IMR-90 (cell line): Measurements from ENCODE around the gene RAB28. TPM values are rescaled to one million over a fixed set of nuclear protein-coding genes. Genes with fewer than 3 reads are reported as not detected.

Experiments used
- ATAC-seq: fragments of 200-7000 bp; cut with Tn5 transposase; 2 replicates; pipeline ENCODE4 v1.9.1; 2020; ENCODE audit warnings: low read depth, mild to moderate bottlenecking, moderate library complexity
- BruUV-seq: library from RNA; stranded (reverse); fragments of 400-500 nt; replicated peaks from 2 replicates; lab custom pipeline; 2021; lab: Mats Ljungman, UMichigan
- CTCF ChIA-PET: fragments of 300-600 bp; formaldehyde crosslinking; extraction: SDS; loops from one replicate; lab custom pipeline; 2021; ENCODE audit warnings: antibody characterized with exemption; lab: Yijun Ruan, JAX
- POLR2A ChIA-PET: fragments of 300-600 bp; sonication (Branson Sonifier 250); formaldehyde crosslinking; loops from one replicate; lab custom pipeline; 2022; ENCODE audit warnings: antibody characterized with exemption; ENCODE audit not compliant: unreplicated experiment; lab: Charles Lee
- DNase-seq: peaks from one replicate; pipeline ENCODE4 v3.0.0; 2013
- H2AFZ ChIP-seq: replicated peaks from 2 replicates; pipeline ENCODE3; 2013; ENCODE audit warnings: low read length, mild to moderate bottlenecking; ENCODE audit not compliant: poor library complexity
- H2AK5ac ChIP-seq: 2 replicates; pipeline ENCODE4 v1.6.1; 2013; ENCODE audit warnings: low read depth, low read length, inconsistent platforms
- H2AK9ac ChIP-seq: replicated peaks from 2 replicates; pipeline ENCODE3; 2013; ENCODE audit warnings: mild to moderate bottlenecking, low read depth, low read length, moderate library complexity; ENCODE audit not compliant: poor library complexity
- H2BK120ac ChIP-seq: 2 replicates; pipeline ENCODE4 v1.6.1; 2013; ENCODE audit warnings: low read depth, low read length, inconsistent platforms
- H2BK15ac ChIP-seq: 3 replicates; pipeline ENCODE4 v1.6.1; 2013; ENCODE audit warnings: low read depth, low read length, inconsistent platforms
- H2BK20ac ChIP-seq: 2 replicates; pipeline ENCODE4 v1.6.1; 2013; ENCODE audit warnings: low read depth, mild to moderate bottlenecking, inconsistent platforms, low read length, moderate library complexity
- H2BK5ac ChIP-seq: 2 replicates; pipeline ENCODE4 v1.6.1; 2013; ENCODE audit warnings: mild to moderate bottlenecking, low read depth, low read length, inconsistent platforms; ENCODE audit not compliant: poor library complexity, severe bottlenecking
- H3K14ac ChIP-seq: replicated peaks from 2 replicates; pipeline ENCODE4 v1.6.1; 2013; ENCODE audit warnings: low read depth, low read length, inconsistent platforms
- H3K18ac ChIP-seq: 2 replicates; pipeline ENCODE4 v1.6.1; 2013; ENCODE audit warnings: low read depth, low read length, control low read depth
- H3K23ac ChIP-seq: 2 replicates; pipeline ENCODE4 v1.6.1; 2013; ENCODE audit warnings: low read depth, low read length, inconsistent platforms
- H3K27ac ChIP-seq: 2 replicates; pipeline ENCODE4 v1.5.1; 2013; ENCODE audit warnings: mild to moderate bottlenecking, control low read depth, low read length; ENCODE audit not compliant: insufficient read depth
- H3K27me3 ChIP-seq: 2 replicates; pipeline ENCODE4 v1.6.1; 2013; ENCODE audit warnings: low read length; ENCODE audit not compliant: control insufficient read depth, insufficient read depth
- H3K36me3 ChIP-seq: 2 replicates; pipeline ENCODE4 v1.6.1; 2013; ENCODE audit warnings: low read length, mixed read lengths; ENCODE audit not compliant: control insufficient read depth, insufficient read depth
- H3K4ac ChIP-seq: 2 replicates; pipeline ENCODE4 v1.6.1; 2013; ENCODE audit warnings: low read depth, low read length, inconsistent platforms
- H3K4me1 ChIP-seq: 2 replicates; pipeline ENCODE4 v1.6.1; 2013; ENCODE audit warnings: low read length, mixed read lengths; ENCODE audit not compliant: control insufficient read depth, insufficient read depth
- H3K4me2 ChIP-seq: 2 replicates; pipeline ENCODE4 v1.6.1; 2013; ENCODE audit warnings: low read depth, mild to moderate bottlenecking, control low read depth, low read length, moderate library complexity
- H3K4me3 ChIP-seq: 2 replicates; pipeline ENCODE4 v1.5.1; 2013; ENCODE audit warnings: low read depth, mild to moderate bottlenecking, control low read depth, low read length, moderate library complexity; ENCODE audit not compliant: insufficient read depth
- H3K56ac ChIP-seq: 2 replicates; pipeline ENCODE4 v1.6.1; 2013; ENCODE audit warnings: low read length, inconsistent platforms; ENCODE audit not compliant: insufficient read depth; ENCODE audit errors: extremely low read depth
- H3K79me1 ChIP-seq, 2 experiments: 2 replicates each; pipeline ENCODE4 v1.6.1; 2013; ENCODE audit warnings: low read length in 2 of 2, inconsistent platforms in 1 of 2, low read depth in 1 of 2
- H3K9ac ChIP-seq: 2 replicates; pipeline ENCODE4 v1.6.1; 2013; ENCODE audit warnings: low read depth, low read length, control low read depth
- H3K9me1 ChIP-seq: 2 replicates; pipeline ENCODE4 v1.6.1; 2013; ENCODE audit warnings: low read length, inconsistent platforms; ENCODE audit not compliant: insufficient read depth
- H3K9me3 ChIP-seq: 2 replicates; pipeline ENCODE4 v1.6.1; 2013; ENCODE audit warnings: low read length; ENCODE audit not compliant: control insufficient read depth, insufficient read depth
- H4K20me1 ChIP-seq: 2 replicates; pipeline ENCODE4 v1.6.1; 2013; ENCODE audit warnings: low read length, inconsistent platforms; ENCODE audit not compliant: insufficient read depth
- H4K5ac ChIP-seq: 2 replicates; pipeline ENCODE4 v1.6.1; 2013; ENCODE audit warnings: mild to moderate bottlenecking, low read depth, low read length, control low read depth
- H4K8ac ChIP-seq, 2 experiments: 2 replicates each; pipeline ENCODE4 v1.6.1; 2013; ENCODE audit warnings: low read depth in 2 of 2, low read length in 2 of 2, control low read depth in 1 of 2, inconsistent platforms in 1 of 2
- H4K91ac ChIP-seq: 2 replicates; pipeline ENCODE4 v1.6.1; 2013; ENCODE audit warnings: low read depth, low read length, inconsistent platforms; ENCODE audit not compliant: insufficient read depth
- CEBPB ChIP-seq: IDR thresholded peaks from 2 replicates; pipeline ENCODE4 v1.6.1; 2012; ENCODE audit warnings: low read depth, low read length, improper control_type of control experiment
- CTCF ChIP-seq: conservative IDR thresholded peaks from 2 replicates; pipeline ENCODE4 v1.5.1; 2012; ENCODE audit warnings: mild to moderate bottlenecking, low read depth, low read length, improper control_type of control experiment
- MAFK ChIP-seq: IDR thresholded peaks from 2 replicates; pipeline ENCODE4 v1.6.1; 2012; ENCODE audit warnings: low read depth, low read length, improper control_type of control experiment
- MAZ ChIP-seq: IDR thresholded peaks from 2 replicates; pipeline ENCODE4 v1.6.1; 2012; ENCODE audit warnings: low read depth, mild to moderate bottlenecking, low read length, improper control_type of control experiment, moderate library complexity, borderline replicate concordance
- MXI1 ChIP-seq: IDR thresholded peaks from 2 replicates; pipeline ENCODE4 v1.6.1; 2012; ENCODE audit warnings: low read depth, mild to moderate bottlenecking, low read length, moderate library complexity, borderline replicate concordance
- NFE2L2 ChIP-seq: fragments of 150-350 bp; IDR thresholded peaks from 2 replicates; pipeline ENCODE4 v1.6.1; 2016; ENCODE audit warnings: low read depth, mild to moderate bottlenecking, low read length
- SMC3 ChIP-seq: fragments of 150-350 bp; IDR thresholded peaks from 2 replicates; pipeline ENCODE4 v1.6.1; 2016; ENCODE audit warnings: low read depth, mild to moderate bottlenecking, antibody characterized with exemption, low read length, moderate library complexity
- WGBS, 2 experiments: methylation state at CpG; one replicate each; pipeline versions ENCODE4 v1.1.5 to v1.1.7; 2013; ENCODE audit warnings: missing lambda C conversion rate in 2 of 2; ENCODE audit not compliant: insufficient read length in 1 of 2; ENCODE audit errors: extremely low coverage in 2 of 2; 5-methylcytosine and 5-hydroxymethylcytosine counted together
- dilution Hi-C: fragments of 300-500 bp; cut with HindIII; formaldehyde crosslinking; loops from one replicate; pipeline ENCODE4 v1.14.3; 2018; ENCODE audit warnings: low sequenced_read_pairs; ENCODE audit not compliant: unreplicated experiment
- in situ Hi-C: fragments of 300-500 bp; cut with MboI; formaldehyde crosslinking; loops from 3 replicates; pipeline ENCODE4 v1.14.3; 2019; ENCODE audit warnings: low sequenced_read_pairs, inconsistent platforms, mixed read lengths
- intact Hi-C: fragments of 100-400 bp; cut with micrococcal nuclease; formaldehyde crosslinking; loops from 2 replicates; pipeline ENCODE4 v1.10.0; 2022
- polyA plus RNA-seq, 3 experiments: library from polyadenylated mRNA; depleted of rRNA; stranded (reverse); fragments of >200 nt; gene quantifications; 2 replicates each; pipeline ENCODE4 v1.2.3, GENCODE V29; 2012; ENCODE audit warnings: low replicate concordance in 1 of 3
- total RNA-seq: library from RNA; depleted of rRNA; stranded (reverse); fragments of >200 nt; gene quantifications from 2 replicates; pipeline ENCODE4 v1.2.3, GENCODE V29; 2012

RAB28 gene
- total and polyA plus RNA-seq, 2 of the 4 experiments (the other 2 are of a cell fraction): 7.5 to 10.8 TPM

GRCh38 chr4:13476915-13477314 is 7.2 kb downstream of the RAB28 start:
- Histone ChIP-seq H3K27me3 (no peaks in the 10 kb centered on the region), H3K79me1 (0 out of 4 replicates have a peak, but pooled peaks cover 0 to 4% of the 10 kb centered on the region in 2 experiments), H3K23ac (no peak overlapping the region), H3K36me3 (no peaks in the 10 kb centered on the region), H2AK5ac (no peak overlapping the region), H3K14ac (no peak overlapping the region), H2AFZ (no peak overlapping the region), H3K27ac (no peak overlapping the region), H4K8ac (no peak overlapping the region), H2BK15ac (no peak overlapping the region), H2AK9ac (no peak overlapping the region), H4K5ac (no peak overlapping the region), H3K4me3 (no peak overlapping the region), H3K9me1 (no peaks in the 10 kb centered on the region), H3K4ac (no peak overlapping the region), H2BK20ac (0 out of 2 replicates have a peak overlapping the region, but pooled peaks have one; percentile 1), H4K20me1 (no peaks in the 10 kb centered on the region; the same call in 1 of the 2 replicates), H3K9ac (no peak overlapping the region), H3K56ac (no peak overlapping the region), H3K9me3 (no peaks in the 10 kb centered on the region), H3K4me2 (peak overlapping the region; percentile 86; the same call in 1 of the 2 replicates), H3K18ac (no peak overlapping the region), H2BK120ac (no peak overlapping the region), H3K4me1 (no peaks in the 10 kb centered on the region), H2BK5ac (peak overlapping the region; percentile 83), H4K91ac (no peak overlapping the region)
- TF ChIP-seq MAZ (no peak), CTCF (no peak), SMC3 (no peak), MAFK (peak; percentile 66), NFE2L2 (no peak), CEBPB (0 out of 2 replicates have a peak, but pooled peaks have one; percentile 17), MXI1 (no peak)
- in situ Hi-C loops: no loop called here
- intact Hi-C loops: no loop called here
- POLR2A ChIA-PET: no interaction called here
- DNase-seq (peak; percentile 91), ATAC-seq (peak; percentile 100)
- WGBS, 2 experiments: no CpG with 5 or more reads among the region's 2 CpGs
- dilution Hi-C loops: no loop called here
- no TSS peak for BruUV-seq
- CTCF ChIA-PET: interaction anchor here (0.6 kb wide), 1 partner anchor 691 kb away, joined by 3 read pairs; no protein-coding TSS in a partner anchor
